A673 (cell line): Measurements from ENCODE around the gene TSHZ2. TPM values are rescaled to one million over a fixed set of nuclear protein-coding genes. Genes with fewer than 3 reads are reported as not detected.

Experiments used
- BruUV-seq: library from RNA; stranded (reverse); fragments of 400-500 nt; replicated peaks from 2 replicates; lab custom pipeline; 2021; lab: Mats Ljungman, UMichigan
- CTCF ChIA-PET: fragments of 300-600 bp; sonication (Branson Sonifier 250); formaldehyde crosslinking; loops from one replicate; lab custom pipeline; 2022; ENCODE audit warnings: antibody characterized with exemption; lab: Charles Lee
- POLR2A ChIA-PET: fragments of 300-600 bp; sonication (Branson Sonifier 250); formaldehyde crosslinking; loops from one replicate; lab custom pipeline; 2022; ENCODE audit warnings: antibody characterized with exemption; ENCODE audit not compliant: low non-redundant PET; lab: Charles Lee
- DNase-seq: peaks from one replicate; pipeline ENCODE4 v3.0.0-alpha.2; 2015; ENCODE audit warnings: low spot score
- H3K27ac ChIP-seq: fragments of 200-600 bp; sonication (generic); 2 replicates; pipeline ENCODE4 v1.5.1; 2016; ENCODE audit warnings: mixed run types, low read depth, mild to moderate bottlenecking, mixed read lengths, antibody characterized with exemption, low read length; ENCODE audit not compliant: poor library complexity, severe bottlenecking
- H3K27me3 ChIP-seq: fragments of 200-600 bp; sonication (generic); replicated peaks from 2 replicates; pipeline ENCODE4 v1.6.1; 2017; ENCODE audit warnings: mixed run types, low read depth, mild to moderate bottlenecking, mixed read lengths, antibody characterized with exemption, low read length; ENCODE audit not compliant: insufficient read depth, poor library complexity
- H3K36me3 ChIP-seq: fragments of 200-600 bp; sonication (generic); 2 replicates; pipeline ENCODE4 v1.6.1; 2016; ENCODE audit warnings: mixed run types, mild to moderate bottlenecking, mixed read lengths, antibody characterized with exemption, low read length; ENCODE audit not compliant: insufficient read depth, poor library complexity, severe bottlenecking
- H3K4me1 ChIP-seq: fragments of 200-600 bp; sonication (generic); 2 replicates; pipeline ENCODE4 v1.6.1; 2017; ENCODE audit warnings: mixed run types, mild to moderate bottlenecking, mixed read lengths, antibody characterized with exemption, low read length; ENCODE audit not compliant: insufficient read depth, poor library complexity, severe bottlenecking
- H3K4me3 ChIP-seq: fragments of 200-600 bp; sonication (generic); 2 replicates; pipeline ENCODE4 v1.5.1; 2016; ENCODE audit warnings: low read depth, mixed run types, mild to moderate bottlenecking, mixed read lengths, low read length; ENCODE audit not compliant: poor library complexity, severe bottlenecking
- H3K9me3 ChIP-seq: fragments of 200-600 bp; sonication (generic); 2 replicates; pipeline ENCODE4 v1.6.1; 2016; ENCODE audit warnings: mixed run types, low read depth, mild to moderate bottlenecking, mixed read lengths, antibody characterized with exemption, low read length; ENCODE audit not compliant: poor library complexity, severe bottlenecking
- CTCF ChIP-seq: fragments of 300-800, 200-600 bp; sonication (generic); conservative IDR thresholded peaks from 2 replicates; pipeline ENCODE4 v1.5.1; 2017; ENCODE audit warnings: low read depth, mild to moderate bottlenecking, antibody characterized with exemption, low read length, moderate library complexity, mixed read lengths
- EZH2 ChIP-seq: fragments of 200-600 bp; sonication (generic); IDR thresholded peaks from 2 replicates; pipeline ENCODE4 v1.6.1; 2017; ENCODE audit warnings: borderline replicate concordance, low read depth, mild to moderate bottlenecking, mixed read lengths, antibody characterized with exemption, low read length; ENCODE audit not compliant: poor library complexity, severe bottlenecking
- intact Hi-C: fragments of 100-400 bp; cut with micrococcal nuclease; formaldehyde crosslinking; loops from one replicate; pipeline ENCODE4 v1.10.0; 2022; ENCODE audit not compliant: unreplicated experiment
- total RNA-seq: library from RNA; stranded (reverse); gene quantifications from 2 replicates; pipeline ENCODE4 v1.2.3, GENCODE V29; 2021

The TSHZ2 gene
- total RNA-seq, 1 experiment from 2014 or later, result 4.1 TPM

GRCh38 chr20:53028337-53029007 is 56.3 kb downstream of the TSHZ2 start:
- no peak for TF ChIP-seq CTCF
- no peak for TF ChIP-seq EZH2
- no TSS peak for BruUV-seq
- CTCF ChIA-PET, result no interaction called here

GRCh38 chr20:53030061-53030460 is 57.9 kb downstream of the TSHZ2 start:
- no peak overlapping the region for H3K27ac ChIP-seq
- ChIA-PET CTCF (no interaction called here), POLR2A (no interaction called here)
- intact Hi-C loops, result no loop called here
- H3K4me3 ChIP-seq, result no peak overlapping the region
- BruUV-seq, result no TSS peak
- no peaks in the 10 kb centered on the region for H3K36me3 ChIP-seq
- peaks cover 7% of the 10 kb centered on the region for H3K4me1 ChIP-seq
- H3K9me3 ChIP-seq, result no peaks in the 10 kb centered on the region
- DNase-seq, result no peak
- H3K27me3 ChIP-seq, result no peaks in the 10 kb centered on the region
- TF ChIP-seq EZH2, result no peak
- no peak for TF ChIP-seq CTCF

More at GRCh38 chr20:53028337-53029007, 56.3 kb downstream of the TSHZ2 start:
- Histone ChIP-seq H3K4me1 (peaks cover 7% of the 10 kb centered on the region), H3K27me3 (no peaks in the 10 kb centered on the region), H3K36me3 (no peaks in the 10 kb centered on the region), H3K27ac (no peak overlapping the region), H3K4me3 (no peak overlapping the region), H3K9me3 (no peaks in the 10 kb centered on the region)
- intact Hi-C loops, result no loop called here
- no peak for DNase-seq
- POLR2A ChIA-PET, result no interaction called here

GRCh38 chr20:53032046-53032445 is 59.9 kb downstream of the TSHZ2 start:
- POLR2A ChIA-PET, result no interaction called here
- no peaks in the 10 kb centered on the region for H3K36me3 ChIP-seq
- TF ChIP-seq EZH2, result no peak
- TF ChIP-seq CTCF, result no peak
- no peaks in the 10 kb centered on the region for H3K27me3 ChIP-seq
- no peak overlapping the region for H3K4me3 ChIP-seq
- H3K4me1 ChIP-seq, result peaks cover 9% of the 10 kb centered on the region
- no TSS peak for BruUV-seq
- CTCF ChIA-PET, result no interaction called here
- H3K27ac ChIP-seq, result no peak overlapping the region
- no peaks in the 10 kb centered on the region for H3K9me3 ChIP-seq
- intact Hi-C loops, result no loop called here
- no peak for DNase-seq
